Measurements from ENCODE around the gene LRRN3.

The LRRN3 gene

GRCh38 chr7:111172564-111173257, 81.8 kb downstream of the LRRN3 start:
- DNase-seq (ENCODE audit: low read depth): no peak
- TF ChIP-seq CTCF (IDR thresholded peaks at IDR 0.05; ENCODE audit: insufficient read depth, low read depth, low read length, missing control alignments): no peak
- no peak overlapping the region for H3K4me3 ChIP-seq (ENCODE audit: low read length)

- TF ChIP-seq CTCF (IDR thresholded peaks at IDR 0.05; ENCODE audit: insufficient read depth, low read depth, low read length, missing control alignments): no peak
- DNase-seq (ENCODE audit: low read depth): no peak
- H3K4me3 ChIP-seq (ENCODE audit: low read length): no peak overlapping the region
Measured at GRCh38 chr7:111173528-111173927, 82.6 kb downstream of the LRRN3 start.

- no peak for TF ChIP-seq CTCF (IDR thresholded peaks at IDR 0.05; ENCODE audit: insufficient read depth, low read depth, low read length, missing control alignments)
- H3K4me3 ChIP-seq (ENCODE audit: low read length): no peak overlapping the region
- DNase-seq (ENCODE audit: low read depth): no peak
Measured at GRCh38 chr7:111173990-111174389, 83.1 kb downstream of the LRRN3 start.

GRCh38 chr7:111174510-111174909, 83.6 kb downstream of the LRRN3 start:
- TF ChIP-seq CTCF (IDR thresholded peaks at IDR 0.05; ENCODE audit: insufficient read depth, low read depth, low read length, missing control alignments): no peak
- H3K4me3 ChIP-seq (ENCODE audit: low read length): no peak overlapping the region
- DNase-seq (ENCODE audit: low read depth): no peak

All from epithelial cell of esophagus (primary cell).